Lower lobe of right lung (tissue), 2 donors: Measurements from ENCODE around the gene SKOR2. TPM values are rescaled to one million over a fixed set of nuclear protein-coding genes. Genes with fewer than 3 reads are reported as not detected.

Source experiments
- ATAC-seq, 2 donors: fragments of 200-7000 bp; cut with Tn5 transposase; one replicate each; pipeline ENCODE4 v1.9.1; 2020 to 2022; ENCODE audit warnings: mild to moderate bottlenecking in 2 of 2, moderate library complexity in 2 of 2
- DNase-seq: peaks from one replicate; pipeline ENCODE4 v3.0.0-alpha.2; 2020
- H3K27ac ChIP-seq: fragments of 200-600 bp; one replicate; pipeline ENCODE4 v1.8.0; 2022
- H3K27me3 ChIP-seq: fragments of 200-600 bp; one replicate; pipeline ENCODE4 v1.8.0; 2022; ENCODE audit warnings: low read depth
- H3K36me3 ChIP-seq: fragments of 200-600 bp; one replicate; pipeline ENCODE4 v1.8.0; 2022; ENCODE audit warnings: mild to moderate bottlenecking
- H3K4me1 ChIP-seq: fragments of 200-600 bp; one replicate; pipeline ENCODE4 v1.8.0; 2022
- H3K4me3 ChIP-seq: fragments of 200-600 bp; one replicate; pipeline ENCODE4 v1.8.0; 2022; ENCODE audit warnings: mild to moderate bottlenecking
- H3K9me3 ChIP-seq: fragments of 200-600 bp; one replicate; pipeline ENCODE4 v1.8.0; 2022
- intact Hi-C: fragments of 100-400 bp; cut with DNase I; formaldehyde crosslinking; loops from one replicate; pipeline ENCODE4 v1.11.0; 2022
- total RNA-seq: library from RNA; stranded (reverse); fragmentation: NEBNext Ultra II Directional; extraction: Animal tissue kit (Norgen Biotek cat#: 25700); gene quantifications from one replicate; pipeline ENCODE4 v1.2.1, GENCODE V29; 2021
- TF ChIP-seq, protein P1 (sequence below): fragments of 200-600 bp; IDR thresholded peaks from one replicate; pipeline ENCODE4 v1.8.0; 2022; ENCODE audit warnings: antibody characterized with exemption, mild to moderate bottlenecking
- donor health status: DM: no; HTN: yes; CAD: no; lungs with severe emphysema.

SKOR2 gene
- total RNA-seq, 1 donor from 2014 or later: not detected

DNA sequence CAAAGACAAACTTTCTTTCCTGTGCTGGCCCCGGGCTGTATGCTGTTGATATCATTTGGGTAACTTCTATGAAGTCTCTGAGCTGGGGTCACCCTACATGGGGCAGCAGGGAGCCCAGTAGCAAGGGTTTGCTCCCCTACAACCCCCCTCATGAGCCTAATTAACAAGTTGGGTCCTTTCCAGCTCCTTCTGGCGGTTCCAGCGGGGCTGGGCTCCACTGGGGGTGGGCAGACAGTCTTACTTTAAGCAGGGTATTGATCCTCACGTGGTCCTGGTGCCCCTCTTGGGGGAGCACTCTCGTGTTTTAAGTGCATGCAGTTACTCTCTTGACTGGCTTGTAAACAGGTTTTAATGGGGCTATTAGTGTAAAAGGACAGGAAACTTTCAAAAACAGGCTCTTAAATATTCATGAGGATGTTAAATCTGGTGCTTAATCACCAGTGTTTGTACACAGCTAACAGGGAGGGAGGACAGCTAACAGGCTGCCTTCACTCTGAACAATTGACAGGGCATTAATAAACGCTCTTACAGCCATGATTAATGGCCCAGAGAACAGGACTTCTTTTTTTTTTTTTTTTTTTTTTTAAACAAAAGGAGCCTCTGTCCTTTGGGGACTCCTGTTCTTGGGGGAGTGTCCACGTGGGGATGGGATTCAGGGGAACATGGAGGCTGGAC, 36.6 kb upstream of the SKOR2 start:
- intact Hi-C loops: no loop called here
- ATAC-seq (no peak), DNase-seq (no peak)
- Histone ChIP-seq H3K4me3 (no peak overlapping the region), H3K36me3 (no peaks in the 10 kb centered on the region), H3K4me1 (no peaks in the 10 kb centered on the region), H3K27me3 (peaks cover 3% of the 10 kb centered on the region), H3K9me3 (no peaks in the 10 kb centered on the region), H3K27ac (no peak overlapping the region)
- TF ChIP-seq, protein P1, sequence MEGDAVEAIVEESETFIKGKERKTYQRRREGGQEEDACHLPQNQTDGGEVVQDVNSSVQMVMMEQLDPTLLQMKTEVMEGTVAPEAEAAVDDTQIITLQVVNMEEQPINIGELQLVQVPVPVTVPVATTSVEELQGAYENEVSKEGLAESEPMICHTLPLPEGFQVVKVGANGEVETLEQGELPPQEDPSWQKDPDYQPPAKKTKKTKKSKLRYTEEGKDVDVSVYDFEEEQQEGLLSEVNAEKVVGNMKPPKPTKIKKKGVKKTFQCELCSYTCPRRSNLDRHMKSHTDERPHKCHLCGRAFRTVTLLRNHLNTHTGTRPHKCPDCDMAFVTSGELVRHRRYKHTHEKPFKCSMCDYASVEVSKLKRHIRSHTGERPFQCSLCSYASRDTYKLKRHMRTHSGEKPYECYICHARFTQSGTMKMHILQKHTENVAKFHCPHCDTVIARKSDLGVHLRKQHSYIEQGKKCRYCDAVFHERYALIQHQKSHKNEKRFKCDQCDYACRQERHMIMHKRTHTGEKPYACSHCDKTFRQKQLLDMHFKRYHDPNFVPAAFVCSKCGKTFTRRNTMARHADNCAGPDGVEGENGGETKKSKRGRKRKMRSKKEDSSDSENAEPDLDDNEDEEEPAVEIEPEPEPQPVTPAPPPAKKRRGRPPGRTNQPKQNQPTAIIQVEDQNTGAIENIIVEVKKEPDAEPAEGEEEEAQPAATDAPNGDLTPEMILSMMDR: no peak

DNA sequence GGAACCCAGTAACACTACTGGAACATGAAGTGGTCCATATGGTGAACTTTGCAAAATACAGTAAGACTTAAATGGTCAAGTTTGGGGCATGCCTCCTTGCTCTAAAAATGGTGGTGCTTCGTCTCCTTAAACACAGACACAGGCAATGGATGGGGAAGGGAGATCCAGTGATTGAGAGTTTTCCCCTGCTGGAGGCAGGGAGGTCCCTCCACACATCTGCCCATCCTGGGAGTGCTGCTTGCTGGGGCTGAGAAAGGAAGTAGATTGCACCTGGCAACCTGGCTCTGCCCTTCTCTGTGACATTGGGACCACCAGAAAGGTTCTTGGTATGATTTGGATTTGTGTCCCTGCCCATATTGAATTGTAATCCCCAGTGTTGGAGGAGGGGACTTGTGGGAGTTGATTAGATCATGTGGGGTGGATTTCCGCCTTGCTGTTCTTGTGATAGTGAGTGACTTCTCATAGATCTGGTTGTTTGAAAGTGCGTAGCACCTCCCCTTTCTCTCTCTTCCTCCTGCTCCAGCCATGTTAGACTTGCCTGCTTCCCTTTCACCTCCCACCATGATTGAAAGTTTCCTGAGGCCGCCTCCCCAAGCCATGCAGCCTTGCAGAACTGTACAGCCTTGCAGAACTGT, 35.4 kb upstream of the SKOR2 start:
- ATAC-seq: no peak
- TF ChIP-seq, protein P1: no peak
- Histone ChIP-seq H3K27ac (no peak overlapping the region), H3K27me3 (peaks cover 1% of the 10 kb centered on the region), H3K9me3 (no peaks in the 10 kb centered on the region), H3K36me3 (no peaks in the 10 kb centered on the region), H3K4me1 (no peaks in the 10 kb centered on the region), H3K4me3 (no peak overlapping the region)
- intact Hi-C loops: no loop called here
- DNase-seq: no peak

DNA sequence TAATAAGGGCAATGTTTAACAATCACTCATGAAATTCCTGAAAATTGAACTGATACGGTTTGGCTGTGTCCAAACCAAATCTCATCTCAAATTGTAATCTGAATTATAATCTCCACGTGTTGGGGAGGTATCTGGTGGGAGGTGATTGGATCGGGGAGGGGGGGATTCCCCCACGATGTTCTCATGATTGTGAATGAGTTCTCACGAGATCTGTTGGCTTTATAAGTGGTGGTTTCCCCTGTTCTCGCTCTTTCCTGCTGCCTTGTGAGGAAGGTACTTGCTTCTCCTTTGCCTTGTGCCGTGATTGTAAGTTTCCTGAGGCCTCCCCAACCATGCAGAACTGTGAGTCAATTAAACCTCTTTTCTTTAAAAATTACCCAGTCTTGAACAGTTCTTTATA, 34.0 kb upstream of the SKOR2 start:
- Histone ChIP-seq H3K4me3 (no peak overlapping the region), H3K36me3 (no peaks in the 10 kb centered on the region), H3K4me1 (no peaks in the 10 kb centered on the region), H3K27me3 (no peaks in the 10 kb centered on the region), H3K9me3 (no peaks in the 10 kb centered on the region), H3K27ac (no peak overlapping the region)
- intact Hi-C loops: no loop called here
- DNase-seq (no peak), ATAC-seq (no peak)
- TF ChIP-seq, protein P1: no peak

DNA sequence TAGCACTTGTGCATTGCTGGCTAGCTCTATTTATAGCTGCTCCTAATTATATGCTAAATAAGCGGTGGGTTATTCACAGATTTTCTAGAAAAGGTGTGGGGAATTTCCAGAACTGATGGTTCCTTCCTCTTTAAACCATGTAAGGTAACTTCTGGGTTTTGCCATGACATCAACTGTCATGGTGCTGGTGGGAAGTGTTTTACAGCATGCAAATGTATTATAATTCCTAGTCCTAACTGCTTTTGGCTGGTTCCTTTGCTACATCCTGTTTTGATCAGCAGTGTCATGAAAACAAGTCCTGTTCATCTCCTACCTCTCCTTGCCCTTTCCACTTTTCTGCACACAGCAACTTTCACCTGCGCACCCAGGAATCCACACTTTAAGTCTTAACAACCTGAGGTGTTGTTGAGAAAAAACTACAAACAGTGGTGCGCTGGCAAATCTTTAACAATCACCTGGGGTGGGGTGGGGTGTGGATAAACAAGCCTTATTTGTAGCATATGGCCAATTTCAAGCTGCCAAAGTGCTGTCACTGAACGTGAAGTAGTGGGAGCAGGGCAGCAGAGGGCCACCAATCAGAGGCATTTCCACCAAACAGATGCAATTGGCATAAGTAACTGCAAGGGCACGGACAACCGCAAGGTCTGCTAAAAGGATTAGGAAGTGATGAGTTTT, 33.4 kb upstream of the SKOR2 start:
- H3K9me3 ChIP-seq: no peaks in the 10 kb centered on the region
- no peaks in the 10 kb centered on the region for H3K4me1 ChIP-seq
- TF ChIP-seq, protein P1: no peak
- ATAC-seq: no peak
- no peaks in the 10 kb centered on the region for H3K36me3 ChIP-seq
- no peak overlapping the region for H3K4me3 ChIP-seq
- DNase-seq: no peak
- H3K27ac ChIP-seq: no peak overlapping the region
- intact Hi-C loops: no loop called here
- H3K27me3 ChIP-seq: no peaks in the 10 kb centered on the region

DNA sequence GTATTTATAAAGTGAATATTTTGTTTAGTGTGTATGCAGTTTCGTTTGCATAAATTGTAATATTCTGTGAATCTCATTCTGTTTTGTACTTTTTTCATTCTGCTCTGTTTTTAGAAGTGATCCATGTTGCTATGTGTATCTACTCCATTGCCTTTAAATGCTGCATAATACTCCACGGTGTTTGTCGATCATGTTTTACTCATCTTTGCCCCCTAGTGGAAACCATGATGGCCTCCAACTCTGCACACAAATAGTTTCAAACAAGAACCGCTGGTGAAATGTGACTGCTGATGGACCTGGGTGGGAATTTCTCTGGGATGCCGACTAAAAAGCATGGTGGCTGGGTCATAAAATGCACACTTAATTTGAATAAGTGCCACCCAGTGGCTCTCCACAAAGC, 32.0 kb upstream of the SKOR2 start:
- Histone ChIP-seq H3K4me1 (no peaks in the 10 kb centered on the region), H3K36me3 (no peaks in the 10 kb centered on the region), H3K4me3 (no peak overlapping the region), H3K9me3 (no peaks in the 10 kb centered on the region), H3K27me3 (no peaks in the 10 kb centered on the region), H3K27ac (no peak overlapping the region)
- intact Hi-C loops: no loop called here
- TF ChIP-seq, protein P1: peak; percentile 26
- DNase-seq (no peak), ATAC-seq (no peak)
